Chondrocyte (in vitro differentiated cells): Measurements from ENCODE around the gene VEGFB. TPM values are rescaled to one million over a fixed set of nuclear protein-coding genes. Genes with fewer than 3 reads are reported as not detected.

Experiments
- DNase-seq: peaks from one replicate; pipeline ENCODE4 v3.0.0; 2021; ENCODE audit warnings: mixed read lengths, low spot score
- H3K27ac Mint-ChIP-seq: one replicate; pipeline ENCODE4 v1.8.0; 2021; ENCODE audit warnings: mild to moderate bottlenecking, moderate library complexity, mixed read lengths; ENCODE audit not compliant: unreplicated experiment
- H3K27me3 Mint-ChIP-seq: 2 replicates; pipeline ENCODE4 v1.8.0; 2021; ENCODE audit warnings: low read depth, mixed read lengths
- H3K36me3 Mint-ChIP-seq: 2 replicates; pipeline ENCODE4 v1.8.0; 2021; ENCODE audit warnings: low read depth, mixed read lengths
- H3K4me1 Mint-ChIP-seq: 2 replicates; pipeline ENCODE4 v1.8.0; 2021; ENCODE audit warnings: low read depth, mild to moderate bottlenecking, mixed read lengths
- H3K4me3 Mint-ChIP-seq: one replicate; pipeline ENCODE4 v1.8.0; 2021; ENCODE audit warnings: mild to moderate bottlenecking, moderate library complexity, mixed read lengths; ENCODE audit not compliant: unreplicated experiment
- H3K9me3 Mint-ChIP-seq: 2 replicates; pipeline ENCODE4 v1.8.0; 2021; ENCODE audit warnings: low read depth, mixed read lengths
- total RNA-seq: library from RNA; stranded (reverse); gene quantifications from 3 replicates; pipeline ENCODE4 v1.2.1, GENCODE V29; 2021
- TF ChIP-seq, protein P1 (sequence below): fragments of 200-600 bp; sonication (generic); IDR thresholded peaks from 2 replicates; pipeline ENCODE4 v1.5.0; 2021; ENCODE audit warnings: antibody characterized with exemption, mild to moderate bottlenecking, moderate library complexity

Gene VEGFB
- total RNA-seq, 1 donor from 2014 or later: 165 TPM

DNA sequence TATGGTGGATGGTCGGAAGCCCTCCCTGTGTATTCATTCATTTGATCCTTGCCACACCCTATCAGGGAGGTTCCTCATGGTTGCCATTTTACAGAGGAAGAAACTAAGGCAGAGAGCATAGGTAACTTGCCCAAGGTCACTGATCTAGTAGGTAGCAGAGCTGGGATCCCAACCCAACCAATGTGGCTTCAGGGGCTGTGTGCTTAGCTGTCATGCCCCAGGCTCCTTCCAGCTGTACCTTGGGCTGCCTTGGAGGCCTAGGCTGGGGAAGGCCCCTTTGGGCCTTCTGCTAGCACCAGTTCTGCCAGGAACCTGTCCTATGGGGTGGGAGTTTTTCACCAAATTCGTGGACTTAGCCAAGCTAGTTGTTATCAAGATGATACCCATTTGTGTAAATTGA lies 41.5 kb downstream of the VEGFB start:
- H3K4me1 Mint-ChIP-seq: peaks cover 19% of the 10 kb centered on the region
- no peak overlapping the region for H3K27ac Mint-ChIP-seq
- no peak for DNase-seq
- peaks cover 6% of the 10 kb centered on the region for H3K36me3 Mint-ChIP-seq
- no peaks in the 10 kb centered on the region for H3K9me3 Mint-ChIP-seq
- H3K27me3 Mint-ChIP-seq: no peaks in the 10 kb centered on the region
- TF ChIP-seq, protein P1, sequence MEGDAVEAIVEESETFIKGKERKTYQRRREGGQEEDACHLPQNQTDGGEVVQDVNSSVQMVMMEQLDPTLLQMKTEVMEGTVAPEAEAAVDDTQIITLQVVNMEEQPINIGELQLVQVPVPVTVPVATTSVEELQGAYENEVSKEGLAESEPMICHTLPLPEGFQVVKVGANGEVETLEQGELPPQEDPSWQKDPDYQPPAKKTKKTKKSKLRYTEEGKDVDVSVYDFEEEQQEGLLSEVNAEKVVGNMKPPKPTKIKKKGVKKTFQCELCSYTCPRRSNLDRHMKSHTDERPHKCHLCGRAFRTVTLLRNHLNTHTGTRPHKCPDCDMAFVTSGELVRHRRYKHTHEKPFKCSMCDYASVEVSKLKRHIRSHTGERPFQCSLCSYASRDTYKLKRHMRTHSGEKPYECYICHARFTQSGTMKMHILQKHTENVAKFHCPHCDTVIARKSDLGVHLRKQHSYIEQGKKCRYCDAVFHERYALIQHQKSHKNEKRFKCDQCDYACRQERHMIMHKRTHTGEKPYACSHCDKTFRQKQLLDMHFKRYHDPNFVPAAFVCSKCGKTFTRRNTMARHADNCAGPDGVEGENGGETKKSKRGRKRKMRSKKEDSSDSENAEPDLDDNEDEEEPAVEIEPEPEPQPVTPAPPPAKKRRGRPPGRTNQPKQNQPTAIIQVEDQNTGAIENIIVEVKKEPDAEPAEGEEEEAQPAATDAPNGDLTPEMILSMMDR: no peak
- no peak overlapping the region for H3K4me3 Mint-ChIP-seq

DNA sequence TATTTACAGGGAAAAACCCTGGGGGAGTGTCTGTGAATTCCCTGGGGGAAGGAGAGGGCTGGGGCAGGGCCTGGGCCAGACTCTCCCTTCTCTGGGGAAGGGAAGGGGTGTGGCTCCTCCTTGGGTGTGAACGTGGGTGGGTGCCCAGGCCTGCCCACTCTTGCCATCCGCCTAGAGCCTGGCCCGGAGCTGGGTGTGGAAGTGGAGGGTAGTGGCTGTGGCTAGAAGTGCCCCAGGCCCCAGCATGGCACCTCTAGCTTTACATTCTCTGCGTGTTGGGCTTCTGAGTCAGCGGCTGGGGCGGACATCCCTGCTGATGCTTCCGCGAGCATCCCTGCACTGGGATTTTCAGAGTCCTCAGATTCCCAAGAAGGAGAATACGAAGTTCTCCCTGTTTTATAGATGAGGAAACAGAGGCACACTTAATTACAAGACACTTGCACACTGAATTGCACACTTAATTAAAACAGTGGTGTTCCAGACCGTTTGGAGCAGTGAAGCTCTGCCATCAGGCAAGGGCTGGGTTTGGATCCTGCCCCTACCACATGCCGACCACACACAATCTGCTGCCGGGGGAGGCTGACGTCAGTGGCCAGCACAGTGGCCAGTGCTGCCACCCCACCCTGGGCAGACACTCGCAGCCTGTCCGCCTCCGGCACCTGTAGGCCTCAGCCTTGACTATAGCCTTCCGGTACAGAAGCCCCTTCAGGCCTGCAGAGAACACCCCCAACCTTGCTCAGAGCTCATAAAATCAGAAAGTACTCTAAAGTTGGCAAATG lies 42.5 kb downstream of the VEGFB start:
- DNase-seq: peak; percentile 92
- Mint-ChIP-seq H3K9me3 (no peaks in the 10 kb centered on the region), H3K4me3 (no peak overlapping the region), H3K27me3 (no peaks in the 10 kb centered on the region), H3K4me1 (peaks cover 17% of the 10 kb centered on the region), H3K36me3 (peaks cover 11% of the 10 kb centered on the region), H3K27ac (peak overlapping the region; percentile 85)
- TF ChIP-seq, protein P1: no peak

DNA sequence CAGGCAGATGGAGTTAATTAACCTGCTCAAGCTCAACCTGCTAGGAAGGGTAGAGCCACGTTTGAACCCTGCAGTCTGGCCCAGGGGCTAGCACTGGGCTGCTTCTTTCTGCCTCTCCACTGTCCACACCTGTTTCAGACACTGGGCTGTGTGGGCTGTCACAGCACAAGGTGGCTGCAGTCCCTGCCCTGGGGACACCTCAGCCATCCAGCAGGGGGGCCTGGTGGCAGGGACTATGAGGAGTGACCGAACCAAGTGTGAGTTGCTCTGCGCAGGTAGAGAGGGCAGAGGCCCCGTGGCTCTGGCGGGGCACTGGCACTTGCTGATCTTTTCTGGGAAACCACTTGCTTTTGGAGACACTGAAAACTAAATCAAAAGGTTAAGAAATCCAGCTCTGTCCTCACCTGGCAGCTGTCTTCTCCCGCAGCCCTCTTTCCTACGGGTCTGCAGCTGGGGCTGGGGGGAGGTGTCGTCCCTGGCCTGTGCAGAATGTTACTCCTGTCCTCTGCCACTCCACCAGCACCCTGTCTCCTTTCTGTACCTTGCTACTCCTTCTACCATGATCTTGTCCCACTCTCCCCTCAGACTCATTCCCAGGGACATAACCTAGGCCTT lies 44.3 kb downstream of the VEGFB start:
- H3K4me3 Mint-ChIP-seq: no peak overlapping the region
- TF ChIP-seq, protein P1: no peak
- no peak overlapping the region for H3K27ac Mint-ChIP-seq
- H3K4me1 Mint-ChIP-seq: peaks cover 18% of the 10 kb centered on the region
- peak; percentile 79 for DNase-seq
- no peaks in the 10 kb centered on the region for H3K27me3 Mint-ChIP-seq
- no peaks in the 10 kb centered on the region for H3K9me3 Mint-ChIP-seq
- peaks cover 12% of the 10 kb centered on the region for H3K36me3 Mint-ChIP-seq

DNA sequence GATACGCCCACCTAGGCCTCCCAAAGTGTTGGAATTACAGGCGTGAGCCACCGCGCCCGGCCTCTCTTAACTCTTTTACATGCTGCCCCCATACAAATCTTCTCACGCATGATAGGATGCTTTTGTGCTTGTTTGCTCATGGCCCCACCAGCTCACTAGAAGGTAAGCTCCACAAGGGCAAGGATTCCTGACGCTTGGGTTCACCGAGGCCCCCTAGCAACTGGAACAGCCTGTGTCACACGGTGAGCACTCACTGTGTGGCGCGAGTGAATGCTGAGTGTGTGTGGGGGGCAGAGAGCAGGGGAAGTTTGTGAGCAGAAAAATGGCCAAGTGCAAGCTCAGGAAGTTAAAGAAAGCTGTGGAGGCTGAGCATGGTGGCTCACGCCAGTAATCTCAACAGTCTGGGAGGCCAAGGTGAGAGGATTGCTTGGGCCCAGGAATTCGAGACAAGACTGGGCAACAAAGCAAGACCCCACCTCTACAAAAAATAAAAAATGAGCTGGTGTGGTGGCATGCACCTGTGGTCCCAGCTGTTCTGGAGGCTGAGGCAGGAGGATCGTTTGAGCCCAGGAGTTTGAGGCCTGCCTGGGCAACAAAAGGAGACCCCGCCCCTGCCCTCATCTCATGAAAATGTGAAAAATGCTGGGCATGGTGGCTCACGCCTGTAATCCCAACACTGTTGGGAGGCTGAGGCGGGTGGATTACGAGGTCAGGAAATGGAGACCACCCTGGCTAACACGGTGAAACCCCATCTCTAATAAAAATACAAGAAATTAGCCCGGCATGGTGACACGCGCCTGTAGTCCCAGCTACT lies 47.8 kb downstream of the VEGFB start:
- DNase-seq: no peak
- peaks cover 12% of the 10 kb centered on the region for H3K36me3 Mint-ChIP-seq
- peaks cover 26% of the 10 kb centered on the region for H3K4me1 Mint-ChIP-seq
- no peaks in the 10 kb centered on the region for H3K9me3 Mint-ChIP-seq
- H3K27ac Mint-ChIP-seq: peak overlapping the region; percentile 5
- H3K27me3 Mint-ChIP-seq: no peaks in the 10 kb centered on the region
- TF ChIP-seq, protein P1: no peak
- no peak overlapping the region for H3K4me3 Mint-ChIP-seq

DNA sequence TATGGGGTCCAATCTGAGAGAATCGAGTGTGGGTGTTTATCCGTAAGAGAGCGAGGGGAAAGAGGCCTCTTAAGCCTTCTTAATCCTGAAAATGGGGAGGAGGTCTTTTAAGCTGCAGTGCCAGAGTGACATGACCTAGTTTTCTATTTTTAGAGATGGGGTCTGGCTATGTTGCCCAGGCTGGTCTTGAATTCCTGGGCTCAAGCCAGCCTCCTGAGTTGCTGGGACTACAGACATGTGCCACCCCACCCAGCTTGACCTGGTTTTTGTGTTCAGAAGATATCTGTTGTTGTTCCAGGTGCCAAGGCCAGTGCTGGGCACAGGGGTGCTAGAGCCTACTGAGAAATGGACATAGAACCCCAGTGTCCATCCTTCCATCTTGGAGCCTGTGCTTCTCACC lies 48.7 kb downstream of the VEGFB start:
- Mint-ChIP-seq H3K4me1 (peaks cover 26% of the 10 kb centered on the region), H3K36me3 (peaks cover 12% of the 10 kb centered on the region), H3K27me3 (no peaks in the 10 kb centered on the region), H3K9me3 (no peaks in the 10 kb centered on the region), H3K4me3 (peak overlapping the region; percentile 80), H3K27ac (peak overlapping the region; percentile 12)
- no peak for DNase-seq
- TF ChIP-seq, protein P1: no peak
